Activated CD8-positive, alpha-beta memory T cell treated with anti-CD3 and anti-CD28 coated beads for 24 hours (primary cell): ENCODE data around the gene STAB1.

Source experiments
- DNase-seq: peaks from one replicate; pipeline ENCODE4 v3.0.0-alpha.2; 2020

STAB1 gene

GRCh38 chr3:52487788-52488691, 7.1 kb upstream of the STAB1 start:
- DNase-seq: no peak

- no peak for DNase-seq
These were observed 6.4 kb upstream of the STAB1 start for GRCh38 chr3:52488746-52489145.

GRCh38 chr3:52489453-52489852, 5.7 kb upstream of the STAB1 start:
- no peak for DNase-seq

GRCh38 chr3:52490035-52490938, 4.9 kb upstream of the STAB1 start:
- no peak for DNase-seq

GRCh38 chr3:52490939-52491526, 4.1 kb upstream of the STAB1 start:
- DNase-seq: no peak

GRCh38 chr3:52492059-52492458, 3.1 kb upstream of the STAB1 start:
- DNase-seq: no peak

GRCh38 chr3:52493232-52494017, 1.7 kb upstream of the STAB1 start:
- DNase-seq: no peak

GRCh38 chr3:52494445-52494844, 693 bp upstream of the STAB1 start:
- no peak for DNase-seq

GRCh38 chr3:52495777-52496602, 852 bp downstream of the STAB1 start:
- DNase-seq: no peak

- DNase-seq: no peak
These were observed 3.3 kb downstream of the STAB1 start for GRCh38 chr3:52498137-52499054.

- DNase-seq: no peak
These were observed 5.9 kb downstream of the STAB1 start for GRCh38 chr3:52501046-52501445.

- DNase-seq: no peak
These were observed 6.9 kb downstream of the STAB1 start for GRCh38 chr3:52502001-52502400.

- no peak for DNase-seq
These were observed 7.7 kb downstream of the STAB1 start for GRCh38 chr3:52502808-52503350.

- no peak for DNase-seq
These were observed 8.8 kb downstream of the STAB1 start for GRCh38 chr3:52503788-52504424.

GRCh38 chr3:52504977-52505376, 9.8 kb downstream of the STAB1 start:
- no peak for DNase-seq

- no peak for DNase-seq
These were observed 11.3 kb downstream of the STAB1 start for GRCh38 chr3:52506266-52506966.

GRCh38 chr3:52507359-52507758, 12.2 kb downstream of the STAB1 start:
- DNase-seq: no peak

- DNase-seq: no peak
These were observed 14.7 kb downstream of the STAB1 start for GRCh38 chr3:52509753-52510328.

- no peak for DNase-seq
These were observed 16.4 kb downstream of the STAB1 start for GRCh38 chr3:52511509-52511908.
